ENCODE data around the gene CNN2. TPM values are rescaled to one million over a fixed set of nuclear protein-coding genes. Genes with fewer than 3 reads are reported as not detected.

Gene CNN2
- polyA plus RNA-seq, 1 donor from 2014 or later = 42.8 TPM

DNA sequence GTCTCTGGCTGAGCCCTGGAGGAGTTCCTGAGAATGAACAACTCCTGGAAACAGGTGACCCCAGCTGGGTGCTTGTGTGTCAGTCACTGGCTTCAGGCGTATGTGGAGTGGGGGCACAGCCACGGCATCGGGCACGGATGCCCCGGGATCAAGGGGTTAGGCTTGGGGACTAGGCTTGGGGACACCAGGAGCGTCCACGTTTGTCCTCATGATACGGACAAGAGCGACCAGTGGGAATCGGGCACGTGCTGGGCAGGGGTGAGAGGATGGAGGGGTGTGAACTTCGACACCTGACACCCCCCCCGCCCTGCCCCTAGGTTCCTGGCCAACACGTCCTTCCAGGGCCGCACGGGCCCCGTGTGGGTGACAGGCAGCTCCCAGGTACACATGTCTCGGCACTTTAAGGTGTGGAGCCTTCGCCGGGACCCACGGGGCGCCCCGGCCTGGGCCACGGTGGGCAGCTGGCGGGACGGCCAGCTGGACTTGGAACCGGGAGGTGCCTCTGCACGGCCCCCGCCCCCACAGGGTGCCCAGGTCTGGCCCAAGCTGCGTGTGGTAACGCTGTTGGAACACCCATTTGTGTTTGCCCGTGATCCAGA lies 22.1 kb upstream of the CNN2 start:
- TF ChIP-seq, protein P1, sequence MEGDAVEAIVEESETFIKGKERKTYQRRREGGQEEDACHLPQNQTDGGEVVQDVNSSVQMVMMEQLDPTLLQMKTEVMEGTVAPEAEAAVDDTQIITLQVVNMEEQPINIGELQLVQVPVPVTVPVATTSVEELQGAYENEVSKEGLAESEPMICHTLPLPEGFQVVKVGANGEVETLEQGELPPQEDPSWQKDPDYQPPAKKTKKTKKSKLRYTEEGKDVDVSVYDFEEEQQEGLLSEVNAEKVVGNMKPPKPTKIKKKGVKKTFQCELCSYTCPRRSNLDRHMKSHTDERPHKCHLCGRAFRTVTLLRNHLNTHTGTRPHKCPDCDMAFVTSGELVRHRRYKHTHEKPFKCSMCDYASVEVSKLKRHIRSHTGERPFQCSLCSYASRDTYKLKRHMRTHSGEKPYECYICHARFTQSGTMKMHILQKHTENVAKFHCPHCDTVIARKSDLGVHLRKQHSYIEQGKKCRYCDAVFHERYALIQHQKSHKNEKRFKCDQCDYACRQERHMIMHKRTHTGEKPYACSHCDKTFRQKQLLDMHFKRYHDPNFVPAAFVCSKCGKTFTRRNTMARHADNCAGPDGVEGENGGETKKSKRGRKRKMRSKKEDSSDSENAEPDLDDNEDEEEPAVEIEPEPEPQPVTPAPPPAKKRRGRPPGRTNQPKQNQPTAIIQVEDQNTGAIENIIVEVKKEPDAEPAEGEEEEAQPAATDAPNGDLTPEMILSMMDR (IDR thresholded peaks at IDR 0.05; ENCODE audit: poor library complexity, severe bottlenecking) = no peak
- TF ChIP-seq POLR2AphosphoS5 (IDR thresholded peaks at IDR 0.05) (no peak), EZH2 (IDR thresholded peaks at IDR 0.05; ENCODE audit: borderline replicate concordance, insufficient read depth, low read length, poor library complexity, severe bottlenecking) (no peak), SMC3 (conservative IDR thresholded peaks at IDR 0.05; ENCODE audit: poor library complexity) (no peak)
- no peaks in the 10 kb centered on the region for H3K36me3 ChIP-seq (ENCODE audit: insufficient read depth, low read length)
- H3K79me2 ChIP-seq (replicated peaks; ENCODE audit: insufficient read depth, low read length) = no peaks in the 10 kb centered on the region
- no peaks in the 10 kb centered on the region for H3K9me3 ChIP-seq (ENCODE audit: low read length)
- no peak overlapping the region for H3K4me3 ChIP-seq (ENCODE audit: low read length)
- H3F3A ChIP-seq (ENCODE audit: insufficient read depth, low read length, poor library complexity, severe bottlenecking) = no peaks in the 10 kb centered on the region
- H3K27me3 ChIP-seq (ENCODE audit: insufficient read depth, low read depth, low read length) = peaks cover 19% of the 10 kb centered on the region
- no peak overlapping the region for H3K27ac ChIP-seq (ENCODE audit: low read length)
- H3K9me2 ChIP-seq (ENCODE audit: insufficient read depth, low read length) = no peaks in the 10 kb centered on the region
- H3K9ac ChIP-seq (ENCODE audit: low read length) = no peak overlapping the region
- H4K20me1 ChIP-seq (ENCODE audit: insufficient read depth) = no peaks in the 10 kb centered on the region
- H2AFZ ChIP-seq (ENCODE audit: low read depth, low read length) = no peak overlapping the region
- H3K4me2 ChIP-seq (ENCODE audit: low read length) = no peak overlapping the region

DNA sequence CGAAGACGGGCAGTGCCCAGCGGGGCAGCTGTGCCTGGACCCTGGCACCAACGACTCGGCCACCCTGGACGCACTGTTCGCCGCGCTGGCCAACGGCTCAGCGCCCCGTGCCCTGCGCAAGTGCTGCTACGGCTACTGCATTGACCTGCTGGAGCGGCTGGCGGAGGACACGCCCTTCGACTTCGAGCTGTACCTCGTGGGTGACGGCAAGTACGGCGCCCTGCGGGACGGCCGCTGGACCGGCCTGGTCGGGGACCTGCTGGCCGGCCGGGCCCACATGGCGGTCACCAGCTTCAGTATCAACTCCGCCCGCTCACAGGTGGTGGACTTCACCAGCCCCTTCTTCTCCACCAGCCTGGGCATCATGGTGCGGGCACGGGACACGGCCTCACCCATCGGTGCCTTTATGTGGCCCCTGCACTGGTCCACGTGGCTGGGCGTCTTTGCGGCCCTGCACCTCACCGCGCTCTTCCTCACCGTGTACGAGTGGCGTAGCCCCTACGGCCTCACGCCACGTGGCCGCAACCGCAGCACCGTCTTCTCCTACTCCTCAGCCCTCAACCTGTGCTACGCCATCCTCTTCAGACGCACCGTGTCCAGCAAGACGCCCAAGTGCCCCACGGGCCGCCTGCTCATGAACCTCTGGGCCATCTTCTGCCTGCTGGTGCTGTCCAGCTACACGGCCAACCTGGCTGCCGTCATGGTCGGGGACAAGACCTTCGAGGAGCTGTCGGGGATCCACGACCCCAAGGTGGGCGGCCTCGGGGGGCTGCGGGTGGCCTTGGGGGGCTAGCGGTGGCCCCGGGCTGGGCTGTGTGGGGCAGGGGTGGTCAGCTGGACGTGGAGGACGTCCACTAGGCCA lies 21.4 kb upstream of the CNN2 start:
- Histone ChIP-seq H3K9ac (ENCODE audit: low read length) (no peak overlapping the region), H3F3A (ENCODE audit: insufficient read depth, low read length, poor library complexity, severe bottlenecking) (no peaks in the 10 kb centered on the region), H2AFZ (ENCODE audit: low read depth, low read length) (no peak overlapping the region), H3K79me2 (replicated peaks; ENCODE audit: insufficient read depth, low read length) (no peaks in the 10 kb centered on the region), H3K9me2 (ENCODE audit: insufficient read depth, low read length) (no peaks in the 10 kb centered on the region), H3K9me3 (ENCODE audit: low read length) (no peaks in the 10 kb centered on the region), H3K4me2 (ENCODE audit: low read length) (no peak overlapping the region), H3K27ac (ENCODE audit: low read length) (no peak overlapping the region), H4K20me1 (ENCODE audit: insufficient read depth) (no peaks in the 10 kb centered on the region), H3K4me3 (ENCODE audit: low read length) (no peak overlapping the region), H3K36me3 (ENCODE audit: insufficient read depth, low read length) (no peaks in the 10 kb centered on the region), H3K27me3 (ENCODE audit: insufficient read depth, low read depth, low read length) (peaks cover 13% of the 10 kb centered on the region)
- TF ChIP-seq TAF1 (IDR thresholded peaks at IDR 0.05; ENCODE audit: low read depth) = no peak
- TF ChIP-seq POLR2AphosphoS5 (IDR thresholded peaks at IDR 0.05) = no peak

DNA sequence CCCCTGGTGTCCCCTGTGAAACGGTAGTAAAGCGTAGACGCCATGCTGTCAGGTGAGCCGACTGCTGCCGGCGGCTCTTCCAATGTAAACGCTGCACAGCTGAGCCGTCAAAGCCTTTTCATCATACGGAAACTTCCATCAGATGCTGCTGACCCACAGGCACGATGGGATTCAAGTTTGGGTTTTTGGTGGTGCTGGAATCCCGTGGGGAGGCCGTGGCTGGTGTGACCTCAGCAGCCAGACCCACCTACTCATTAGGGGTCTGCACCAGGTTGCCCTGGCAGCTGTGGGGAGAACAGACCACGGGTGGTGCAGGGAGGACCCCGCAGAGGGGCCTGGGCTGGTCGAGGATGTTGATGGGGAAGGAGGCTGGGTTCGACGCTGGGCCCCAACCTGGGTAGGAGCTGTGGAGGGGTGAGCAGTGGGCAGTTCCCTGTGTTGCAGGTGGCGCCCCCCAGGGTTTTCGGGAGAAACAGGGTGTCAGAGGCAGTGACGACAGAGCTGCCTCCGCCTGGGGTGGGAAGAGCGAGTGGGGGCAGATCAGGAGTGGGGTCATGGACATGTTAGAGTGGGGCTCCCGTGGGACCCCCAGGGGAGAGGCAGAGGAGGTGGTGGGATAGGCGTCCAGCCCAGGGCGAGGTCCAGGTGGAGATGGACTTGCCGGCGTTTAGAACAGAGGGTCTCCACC lies 19.6 kb upstream of the CNN2 start:
- Histone ChIP-seq H3K27me3 (ENCODE audit: insufficient read depth, low read depth, low read length) (no peaks in the 10 kb centered on the region), H3K9me2 (ENCODE audit: insufficient read depth, low read length) (no peaks in the 10 kb centered on the region), H3K36me3 (ENCODE audit: insufficient read depth, low read length) (no peaks in the 10 kb centered on the region), H2AFZ (ENCODE audit: low read depth, low read length) (no peak overlapping the region), H3K79me2 (replicated peaks; ENCODE audit: insufficient read depth, low read length) (no peaks in the 10 kb centered on the region), H4K20me1 (ENCODE audit: insufficient read depth) (no peaks in the 10 kb centered on the region), H3K9me3 (ENCODE audit: low read length) (no peaks in the 10 kb centered on the region), H3K27ac (ENCODE audit: low read length) (no peak overlapping the region), H3K9ac (ENCODE audit: low read length) (no peak overlapping the region), H3K4me2 (ENCODE audit: low read length) (no peak overlapping the region), H3F3A (ENCODE audit: insufficient read depth, low read length, poor library complexity, severe bottlenecking) (no peaks in the 10 kb centered on the region), H3K4me3 (ENCODE audit: low read length) (no peak overlapping the region)
- TF ChIP-seq MXI1 (conservative IDR thresholded peaks at IDR 0.05; ENCODE audit: poor library complexity, severe bottlenecking) (no peak), RAD21 (conservative IDR thresholded peaks at IDR 0.05) (no peak), EP300 (conservative IDR thresholded peaks at IDR 0.05; ENCODE audit: poor library complexity, severe bottlenecking) (no peak), SMC3 (conservative IDR thresholded peaks at IDR 0.05; ENCODE audit: poor library complexity) (no peak), POLR2AphosphoS5 (IDR thresholded peaks at IDR 0.05) (no peak), EZH2 (IDR thresholded peaks at IDR 0.05; ENCODE audit: borderline replicate concordance, insufficient read depth, low read length, poor library complexity, severe bottlenecking) (no peak), TAF1 (IDR thresholded peaks at IDR 0.05; ENCODE audit: low read depth) (no peak)
- TF ChIP-seq, protein P2, sequence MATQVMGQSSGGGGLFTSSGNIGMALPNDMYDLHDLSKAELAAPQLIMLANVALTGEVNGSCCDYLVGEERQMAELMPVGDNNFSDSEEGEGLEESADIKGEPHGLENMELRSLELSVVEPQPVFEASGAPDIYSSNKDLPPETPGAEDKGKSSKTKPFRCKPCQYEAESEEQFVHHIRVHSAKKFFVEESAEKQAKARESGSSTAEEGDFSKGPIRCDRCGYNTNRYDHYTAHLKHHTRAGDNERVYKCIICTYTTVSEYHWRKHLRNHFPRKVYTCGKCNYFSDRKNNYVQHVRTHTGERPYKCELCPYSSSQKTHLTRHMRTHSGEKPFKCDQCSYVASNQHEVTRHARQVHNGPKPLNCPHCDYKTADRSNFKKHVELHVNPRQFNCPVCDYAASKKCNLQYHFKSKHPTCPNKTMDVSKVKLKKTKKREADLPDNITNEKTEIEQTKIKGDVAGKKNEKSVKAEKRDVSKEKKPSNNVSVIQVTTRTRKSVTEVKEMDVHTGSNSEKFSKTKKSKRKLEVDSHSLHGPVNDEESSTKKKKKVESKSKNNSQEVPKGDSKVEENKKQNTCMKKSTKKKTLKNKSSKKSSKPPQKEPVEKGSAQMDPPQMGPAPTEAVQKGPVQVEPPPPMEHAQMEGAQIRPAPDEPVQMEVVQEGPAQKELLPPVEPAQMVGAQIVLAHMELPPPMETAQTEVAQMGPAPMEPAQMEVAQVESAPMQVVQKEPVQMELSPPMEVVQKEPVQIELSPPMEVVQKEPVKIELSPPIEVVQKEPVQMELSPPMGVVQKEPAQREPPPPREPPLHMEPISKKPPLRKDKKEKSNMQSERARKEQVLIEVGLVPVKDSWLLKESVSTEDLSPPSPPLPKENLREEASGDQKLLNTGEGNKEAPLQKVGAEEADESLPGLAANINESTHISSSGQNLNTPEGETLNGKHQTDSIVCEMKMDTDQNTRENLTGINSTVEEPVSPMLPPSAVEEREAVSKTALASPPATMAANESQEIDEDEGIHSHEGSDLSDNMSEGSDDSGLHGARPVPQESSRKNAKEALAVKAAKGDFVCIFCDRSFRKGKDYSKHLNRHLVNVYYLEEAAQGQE (IDR thresholded peaks at IDR 0.05; ENCODE audit: borderline replicate concordance) = no peak
- TF ChIP-seq, protein P1 (IDR thresholded peaks at IDR 0.05; ENCODE audit: poor library complexity, severe bottlenecking) = no peak

All from neural cell (in vitro differentiated cells).